ENCODE results near the gene TSFM. TPM values are rescaled to one million over a fixed set of nuclear protein-coding genes. Genes with fewer than 3 reads are reported as not detected.
A peak's percentile ranks its signal among the peaks of the same experiment; 100 is the strongest.

Gene TSFM
- total and polyA plus RNA-seq, 2 of the 13 experiments (the other 11 are each of a cell fraction or from before 2014, with no cell fraction given), result 29.8 to 68.3 TPM

DNA sequence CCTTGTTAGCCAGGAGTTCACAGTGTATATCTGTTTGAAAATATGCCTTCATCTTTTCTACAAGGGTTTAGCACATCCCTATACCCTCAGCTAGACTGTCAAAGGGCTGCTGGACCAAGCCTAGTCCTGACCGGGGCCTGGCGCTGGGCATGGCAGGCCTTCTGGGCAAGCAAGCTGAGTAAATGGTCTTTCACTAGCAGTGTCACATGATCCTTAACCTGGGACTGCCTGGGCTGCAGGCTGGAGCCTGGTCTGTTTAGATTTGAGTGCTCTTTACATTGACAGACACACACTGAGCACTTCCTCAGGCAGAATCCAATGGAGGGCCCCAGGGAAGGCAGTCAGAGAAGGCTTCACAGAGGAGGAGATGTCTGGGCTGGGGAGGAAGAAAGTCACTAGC is 42.9 kb downstream of the TSFM start:
- intact Hi-C loops (cut with micrococcal nuclease; ENCODE audit: unreplicated experiment) (no loop called here), in situ Hi-C loops (cut with HindIII; ENCODE audit: extremely low pct_ligation_motif_present, low pct_unique_long_range_greater_than_20kb) (no loop called here)
- no peak overlapping the region for H3K9ac ChIP-seq (ENCODE audit: insufficient read depth, low read depth, low read length)
- H3K9me3 ChIP-seq (ENCODE audit: low read length), result no peaks in the 10 kb centered on the region
- peaks cover 34% of the 10 kb centered on the region for H4K20me1 ChIP-seq (ENCODE audit: insufficient read depth, low read length)
- peak; percentile 20 for TF ChIP-seq RBM22 (optimal IDR thresholded peaks at IDR 0.05; ENCODE audit: low read length)
- TF ChIP-seq YEATS4 (CRISPR knock-in tag; IDR thresholded peaks at IDR 0.05; ENCODE audit: borderline replicate concordance), result no peak
- H3K4me1 ChIP-seq (ENCODE audit: insufficient read depth, low read length), result peaks cover 14% of the 10 kb centered on the region
- ChIA-PET CTCF (ENCODE audit: low intra/inter-chr PET ratio, low total read pairs) (interaction anchor here (1.5 kb wide), 1 partner anchor 80 kb away, joined by 3 read pairs; no protein-coding TSS in a partner anchor), POLR2A (no interaction called here)
- FAIRE-seq (no peak), ATAC-seq (no peak), DNase-seq (ENCODE audit: low spot score) (no peak)
- 100% methylated on average over 2 of the region's 2 CpGs for WGBS (ENCODE audit: low lambda C conversion rate)
- H3K4me3 ChIP-seq (replicated peaks in 1 of 3; ENCODE audit: insufficient read depth in 1 of 3, low read depth in 2 of 3, low read length in 3 of 3), result no peak overlapping the region
- H3K36me3 ChIP-seq (replicated peaks in 1 of 2; ENCODE audit: control insufficient read depth in 1 of 2, insufficient read depth in 2 of 2, low read length in 2 of 2), result peaks cover 46 to 75% of the 10 kb centered on the region in 2 experiments
- no TSS peak for BruUV-seq (replicated peaks)
- H2AFZ ChIP-seq (ENCODE audit: low read length), result no peak overlapping the region
- H3K4me2 ChIP-seq (ENCODE audit: low read depth, low read length), result no peak overlapping the region
- peaks cover 12% of the 10 kb centered on the region for H3K79me2 ChIP-seq (ENCODE audit: insufficient read depth, low read length)
- H3K27me3 ChIP-seq (ENCODE audit: control insufficient read depth in 1 of 2, insufficient read depth in 2 of 2, low read length in 2 of 2), result no peaks in the 10 kb centered on the region
- no peak overlapping the region for H3K27ac ChIP-seq (ENCODE audit: extremely low read length, insufficient read depth, low read length)

DNA sequence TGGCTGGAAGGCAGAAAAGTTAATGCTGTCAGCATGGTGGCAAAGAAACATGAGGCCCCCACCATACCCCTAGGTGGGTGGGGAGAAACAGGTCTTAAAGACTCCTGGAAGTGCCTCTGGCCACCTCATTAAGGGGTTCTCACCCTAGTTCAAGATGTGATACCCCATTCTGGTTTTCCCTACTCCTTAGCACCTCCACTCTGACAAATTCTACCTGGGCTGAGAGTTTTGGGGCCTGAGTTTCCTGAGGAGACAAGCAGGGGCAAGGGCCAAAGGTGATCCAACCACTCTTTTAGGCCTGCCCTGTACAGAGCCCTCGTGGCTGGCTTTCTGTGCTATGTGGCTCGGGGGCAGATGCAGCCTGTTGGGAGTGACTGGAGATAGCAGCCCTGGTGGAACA is 43.8 kb downstream of the TSFM start:
- TF ChIP-seq ERF (CRISPR knock-in tag; IDR thresholded peaks at IDR 0.05) (no peak), ZNF749 (CRISPR knock-in tag; IDR thresholded peaks at IDR 0.05; ENCODE audit: borderline replicate concordance) (no peak), ZNF264 (CRISPR knock-in tag; IDR thresholded peaks at IDR 0.05) (no peak), ZNF747 (CRISPR knock-in tag; IDR thresholded peaks at IDR 0.05; ENCODE audit: borderline replicate concordance) (no peak), RELA (CRISPR knock-in tag; IDR thresholded peaks at IDR 0.05) (no peak), SP2 (CRISPR knock-in tag; IDR thresholded peaks at IDR 0.05) (no peak), PAWR (CRISPR knock-in tag; IDR thresholded peaks at IDR 0.05; ENCODE audit: borderline replicate concordance) (no peak)
- TF ChIP-seq, protein P1, sequence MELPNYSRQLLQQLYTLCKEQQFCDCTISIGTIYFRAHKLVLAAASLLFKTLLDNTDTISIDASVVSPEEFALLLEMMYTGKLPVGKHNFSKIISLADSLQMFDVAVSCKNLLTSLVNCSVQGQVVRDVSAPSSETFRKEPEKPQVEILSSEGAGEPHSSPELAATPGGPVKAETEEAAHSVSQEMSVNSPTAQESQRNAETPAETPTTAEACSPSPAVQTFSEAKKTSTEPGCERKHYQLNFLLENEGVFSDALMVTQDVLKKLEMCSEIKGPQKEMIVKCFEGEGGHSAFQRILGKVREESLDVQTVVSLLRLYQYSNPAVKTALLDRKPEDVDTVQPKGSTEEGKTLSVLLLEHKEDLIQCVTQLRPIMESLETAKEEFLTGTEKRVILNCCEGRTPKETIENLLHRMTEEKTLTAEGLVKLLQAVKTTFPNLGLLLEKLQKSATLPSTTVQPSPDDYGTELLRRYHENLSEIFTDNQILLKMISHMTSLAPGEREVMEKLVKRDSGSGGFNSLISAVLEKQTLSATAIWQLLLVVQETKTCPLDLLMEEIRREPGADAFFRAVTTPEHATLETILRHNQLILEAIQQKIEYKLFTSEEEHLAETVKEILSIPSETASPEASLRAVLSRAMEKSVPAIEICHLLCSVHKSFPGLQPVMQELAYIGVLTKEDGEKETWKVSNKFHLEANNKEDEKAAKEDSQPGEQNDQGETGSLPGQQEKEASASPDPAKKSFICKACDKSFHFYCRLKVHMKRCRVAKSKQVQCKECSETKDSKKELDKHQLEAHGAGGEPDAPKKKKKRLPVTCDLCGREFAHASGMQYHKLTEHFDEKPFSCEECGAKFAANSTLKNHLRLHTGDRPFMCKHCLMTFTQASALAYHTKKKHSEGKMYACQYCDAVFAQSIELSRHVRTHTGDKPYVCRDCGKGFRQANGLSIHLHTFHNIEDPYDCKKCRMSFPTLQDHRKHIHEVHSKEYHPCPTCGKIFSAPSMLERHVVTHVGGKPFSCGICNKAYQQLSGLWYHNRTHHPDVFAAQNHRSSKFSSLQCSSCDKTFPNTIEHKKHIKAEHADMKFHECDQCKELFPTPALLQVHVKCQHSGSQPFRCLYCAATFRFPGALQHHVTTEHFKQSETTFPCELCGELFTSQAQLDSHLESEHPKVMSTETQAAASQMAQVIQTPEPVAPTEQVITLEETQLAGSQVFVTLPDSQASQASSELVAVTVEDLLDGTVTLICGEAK (IDR thresholded peaks at IDR 0.05), result no peak
- TF ChIP-seq, protein P1 (CRISPR knock-in tag; IDR thresholded peaks at IDR 0.05), result no peak
- DNase-seq (ENCODE audit: low spot score) (no peak), FAIRE-seq (no peak), ATAC-seq (no peak)
- Histone ChIP-seq H3K4me1 (ENCODE audit: insufficient read depth, low read length) (peaks cover 8% of the 10 kb centered on the region; the same call in 1 of the 2 replicates), H3K27ac (ENCODE audit: extremely low read length, insufficient read depth, low read length) (no peak overlapping the region), H3K4me3 (replicated peaks in 1 of 3; ENCODE audit: insufficient read depth in 1 of 3, low read depth in 2 of 3, low read length in 3 of 3) (no peak overlapping the region), H3K9ac (ENCODE audit: insufficient read depth, low read depth, low read length) (no peak overlapping the region), H2AFZ (ENCODE audit: low read length) (no peak overlapping the region), H4K20me1 (ENCODE audit: insufficient read depth, low read length) (peaks cover 44% of the 10 kb centered on the region), H3K27me3 (ENCODE audit: control insufficient read depth in 1 of 2, insufficient read depth in 2 of 2, low read length in 2 of 2) (no peaks in the 10 kb centered on the region), H3K79me2 (ENCODE audit: insufficient read depth, low read length) (peaks cover 21% of the 10 kb centered on the region), H3K36me3 (replicated peaks in 1 of 2; ENCODE audit: control insufficient read depth in 1 of 2, insufficient read depth in 2 of 2, low read length in 2 of 2) (peaks cover 46 to 79% of the 10 kb centered on the region in 2 experiments), H3K9me3 (ENCODE audit: low read length) (no peaks in the 10 kb centered on the region), H3K4me2 (ENCODE audit: low read depth, low read length) (no peak overlapping the region)
- in situ Hi-C loops (cut with HindIII; ENCODE audit: extremely low pct_ligation_motif_present, low pct_unique_long_range_greater_than_20kb) (no loop called here), intact Hi-C loops (cut with micrococcal nuclease; ENCODE audit: unreplicated experiment) (no loop called here)
- POLR2A ChIA-PET, result no interaction called here
- CTCF ChIA-PET (ENCODE audit: low intra/inter-chr PET ratio, low total read pairs), result interaction anchor here (1.5 kb wide), 1 partner anchor 79 kb away, joined by 3 read pairs; no protein-coding TSS in a partner anchor
- no TSS peak for BruUV-seq (replicated peaks)
- 100% methylated on average over 2 of the region's 2 CpGs for WGBS (ENCODE audit: low lambda C conversion rate)
